Measurements from ENCODE around the gene POLN. TPM values are rescaled to one million over a fixed set of nuclear protein-coding genes. Genes with fewer than 3 reads are reported as not detected.

Gene POLN
- total RNA-seq, 1 experiment from 2014 or later: 2.4 TPM

DNA sequence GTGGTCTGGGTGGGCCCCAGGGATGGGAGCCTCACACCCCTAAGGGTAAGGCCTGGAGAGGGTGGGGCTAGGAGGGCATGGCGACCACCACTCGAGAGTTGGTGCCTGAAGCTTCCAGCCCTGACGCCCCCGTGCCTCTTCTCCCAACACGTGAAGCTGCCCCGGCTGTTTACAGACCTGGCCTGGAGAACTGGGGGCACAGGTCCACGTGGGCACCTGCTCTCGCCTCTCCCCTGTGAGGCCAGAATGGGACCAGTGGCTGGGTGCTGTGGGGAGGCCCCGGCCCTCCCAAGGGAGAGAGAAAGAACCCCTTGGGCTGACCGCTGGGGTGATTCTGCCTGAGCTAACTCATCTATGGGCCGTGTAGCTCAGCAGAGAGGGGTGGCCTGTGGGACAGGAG, 167.3 kb downstream of the POLN start:
- no peaks in the 10 kb centered on the region for H3K27me3 ChIP-seq (ENCODE audit: control insufficient read depth, insufficient read depth, low read length)
- H3K4me3 ChIP-seq (ENCODE audit: insufficient read depth, low read depth, low read length): no peak overlapping the region
- peak; percentile 53 for DNase-seq
- no peaks in the 10 kb centered on the region for H3K36me3 ChIP-seq (replicated peaks; ENCODE audit: control insufficient read depth, insufficient read depth, low read length)

DNA sequence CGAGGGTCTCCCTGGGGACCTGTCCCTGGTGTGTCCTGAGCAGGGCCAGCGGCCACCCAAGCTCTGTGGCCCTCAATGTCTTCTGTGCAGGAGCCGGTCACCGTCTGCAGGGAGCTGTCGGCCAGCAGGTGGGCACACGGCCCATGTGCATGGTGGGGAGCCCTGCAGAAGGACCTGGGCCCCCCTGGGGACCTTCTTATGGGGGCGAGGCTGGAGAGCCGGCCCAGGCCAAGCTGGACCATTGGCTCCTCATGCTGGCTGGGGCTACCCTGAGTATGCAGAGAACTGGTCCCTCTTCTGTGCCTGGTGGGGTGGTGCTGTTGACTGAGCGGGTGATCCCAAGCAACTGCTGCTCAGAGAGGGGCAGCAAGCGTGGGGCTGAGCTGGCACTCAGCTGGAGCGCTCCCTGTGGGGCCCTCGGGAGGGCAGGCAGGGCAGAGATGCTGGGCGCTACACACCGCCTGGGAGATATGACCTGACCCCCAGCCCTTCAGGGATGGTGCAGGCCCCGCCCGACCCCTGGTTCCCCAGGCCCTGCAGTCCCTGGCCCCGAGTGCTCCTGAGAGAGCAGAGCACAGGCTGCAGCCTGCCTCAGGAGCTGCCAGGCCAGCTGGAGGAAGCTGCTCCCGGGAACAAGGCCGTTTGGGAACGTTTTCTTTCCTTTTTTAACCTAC, 168.0 kb downstream of the POLN start:
- Histone ChIP-seq H3K4me3 (ENCODE audit: insufficient read depth, low read depth, low read length) (no peak overlapping the region), H3K36me3 (replicated peaks; ENCODE audit: control insufficient read depth, insufficient read depth, low read length) (no peaks in the 10 kb centered on the region), H3K27me3 (ENCODE audit: control insufficient read depth, insufficient read depth, low read length) (no peaks in the 10 kb centered on the region)
- peak; percentile 66 for DNase-seq

DNA sequence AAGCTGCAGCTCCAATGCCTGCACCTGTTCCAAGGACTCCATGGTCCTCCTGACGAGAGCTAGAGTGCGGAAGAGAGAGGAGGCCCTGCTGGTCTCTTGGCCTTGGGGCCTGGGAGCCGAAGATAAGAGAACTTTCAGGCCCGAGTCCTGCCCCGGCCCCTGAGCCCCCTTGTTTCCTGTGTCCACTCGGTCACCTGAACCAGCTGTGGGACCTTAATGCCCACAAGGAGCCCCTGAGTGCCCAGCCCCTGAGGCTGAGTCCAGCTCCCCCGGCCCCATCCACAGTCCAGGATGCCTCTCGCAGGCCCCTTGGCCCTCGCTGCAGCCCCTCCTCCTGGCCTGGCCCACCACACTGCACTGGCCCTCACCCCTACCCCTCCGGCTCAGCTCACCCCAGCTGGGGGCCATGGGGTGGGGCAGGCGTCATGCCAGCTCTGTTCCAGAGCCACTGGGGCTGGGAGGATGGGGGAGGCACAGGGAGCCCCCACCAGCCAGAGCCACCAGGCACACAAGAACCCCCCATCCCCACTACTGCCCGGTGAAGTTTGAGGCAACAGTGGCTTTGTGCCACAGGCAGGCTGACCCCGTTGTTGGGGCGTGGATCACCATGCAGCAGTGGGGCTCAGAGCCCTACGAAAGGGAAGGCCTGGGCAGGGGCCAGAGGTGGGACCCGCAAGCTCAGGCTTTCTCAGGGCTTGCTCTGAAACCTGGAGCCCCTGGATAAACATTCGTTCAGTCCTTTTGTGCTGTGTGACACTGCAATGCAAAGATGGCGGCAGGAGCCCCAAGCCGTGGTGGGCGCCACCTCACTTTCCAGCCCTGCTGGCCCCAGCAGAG, 168.7 kb downstream of the POLN start:
- Histone ChIP-seq H3K4me3 (ENCODE audit: insufficient read depth, low read depth, low read length) (no peak overlapping the region), H3K36me3 (replicated peaks; ENCODE audit: control insufficient read depth, insufficient read depth, low read length) (no peaks in the 10 kb centered on the region), H3K27me3 (ENCODE audit: control insufficient read depth, insufficient read depth, low read length) (no peaks in the 10 kb centered on the region)
- DNase-seq: peak; percentile 68

DNA sequence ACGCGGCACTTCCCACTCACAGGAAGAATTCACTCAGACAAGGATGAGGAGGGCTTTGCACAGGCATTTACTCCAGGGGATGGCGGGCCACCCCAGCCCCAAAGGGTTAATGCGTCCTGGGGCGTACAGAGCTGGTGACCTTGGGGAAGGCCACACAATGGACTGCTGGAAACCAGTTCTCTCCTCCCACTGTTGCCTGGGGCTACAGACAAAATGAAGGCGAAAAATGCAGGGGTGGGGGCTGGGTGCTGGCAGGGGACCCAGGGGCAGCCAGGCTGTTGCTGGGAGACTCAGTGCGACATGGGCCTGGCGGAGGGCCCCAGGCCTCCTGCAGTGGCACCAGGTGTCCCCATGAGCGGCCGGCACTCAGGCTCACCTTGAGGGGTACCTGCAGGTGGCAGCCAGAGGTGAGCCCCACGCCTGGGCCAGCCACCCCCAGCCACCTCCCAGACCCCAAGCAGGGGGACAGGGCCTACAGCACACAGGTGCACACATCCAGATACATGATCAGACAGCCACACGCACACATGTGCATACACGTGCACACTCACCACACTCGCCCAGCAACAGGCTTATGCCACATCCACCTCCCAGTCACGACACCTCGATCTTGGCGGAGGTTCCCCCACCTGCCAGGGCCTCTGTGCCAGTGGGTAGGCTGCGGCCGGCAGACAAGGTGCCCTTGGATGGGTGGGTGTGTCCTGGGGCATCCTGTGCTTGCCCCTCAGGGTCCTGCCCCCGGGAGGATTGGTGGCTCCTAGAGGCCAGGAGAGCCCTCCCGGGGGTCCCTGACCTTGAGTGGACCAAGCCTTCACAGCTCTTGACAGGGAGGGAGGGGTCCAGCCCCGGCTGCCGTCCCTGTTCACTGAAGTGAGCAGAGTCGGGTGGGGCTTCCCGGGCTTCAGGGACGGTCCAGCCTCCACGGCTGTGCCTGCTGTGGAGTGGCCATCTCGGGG, 169.7 kb downstream of the POLN start:
- Histone ChIP-seq H3K27me3 (ENCODE audit: control insufficient read depth, insufficient read depth, low read length) (no peaks in the 10 kb centered on the region), H3K36me3 (replicated peaks; ENCODE audit: control insufficient read depth, insufficient read depth, low read length) (no peaks in the 10 kb centered on the region), H3K4me3 (ENCODE audit: insufficient read depth, low read depth, low read length) (no peak overlapping the region)
- peak; percentile 78 for DNase-seq

DNA sequence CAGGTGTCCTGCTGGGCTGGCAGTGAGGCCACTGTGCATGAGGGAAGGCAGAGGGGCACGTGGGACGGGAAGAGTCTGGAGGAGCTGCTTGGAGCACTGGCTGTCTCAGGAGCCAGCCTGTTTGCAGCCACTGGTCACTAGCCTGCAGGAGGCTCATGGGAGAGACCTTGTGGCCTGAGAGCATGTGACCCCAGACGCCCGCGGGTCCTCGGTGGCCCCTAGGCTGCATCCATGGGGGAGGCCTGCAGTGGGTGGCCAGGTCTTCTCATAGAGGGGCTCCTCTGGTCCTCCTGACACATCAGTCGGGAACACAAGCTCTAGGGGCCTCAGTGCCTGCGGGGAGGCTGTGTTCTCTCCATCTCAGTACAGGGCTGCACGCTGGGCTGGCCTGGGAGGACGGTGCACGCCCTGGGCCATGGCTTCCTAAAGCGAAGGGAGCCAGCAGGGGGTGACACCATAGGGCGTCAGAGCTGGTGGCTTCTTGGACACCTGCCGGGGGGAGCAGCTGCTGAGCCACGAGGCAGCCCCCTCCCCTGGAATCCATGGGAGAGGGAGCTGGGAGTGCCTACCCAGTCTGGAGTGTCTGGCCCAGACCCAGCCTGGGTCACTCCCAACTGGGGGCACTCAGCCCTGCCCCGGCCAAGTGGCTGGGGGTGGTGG, 170.5 kb downstream of the POLN start:
- Histone ChIP-seq H3K4me3 (ENCODE audit: insufficient read depth, low read depth, low read length) (no peak overlapping the region), H3K36me3 (replicated peaks; ENCODE audit: control insufficient read depth, insufficient read depth, low read length) (no peaks in the 10 kb centered on the region), H3K27me3 (ENCODE audit: control insufficient read depth, insufficient read depth, low read length) (no peaks in the 10 kb centered on the region)
- peak; percentile 74 for DNase-seq

DNA sequence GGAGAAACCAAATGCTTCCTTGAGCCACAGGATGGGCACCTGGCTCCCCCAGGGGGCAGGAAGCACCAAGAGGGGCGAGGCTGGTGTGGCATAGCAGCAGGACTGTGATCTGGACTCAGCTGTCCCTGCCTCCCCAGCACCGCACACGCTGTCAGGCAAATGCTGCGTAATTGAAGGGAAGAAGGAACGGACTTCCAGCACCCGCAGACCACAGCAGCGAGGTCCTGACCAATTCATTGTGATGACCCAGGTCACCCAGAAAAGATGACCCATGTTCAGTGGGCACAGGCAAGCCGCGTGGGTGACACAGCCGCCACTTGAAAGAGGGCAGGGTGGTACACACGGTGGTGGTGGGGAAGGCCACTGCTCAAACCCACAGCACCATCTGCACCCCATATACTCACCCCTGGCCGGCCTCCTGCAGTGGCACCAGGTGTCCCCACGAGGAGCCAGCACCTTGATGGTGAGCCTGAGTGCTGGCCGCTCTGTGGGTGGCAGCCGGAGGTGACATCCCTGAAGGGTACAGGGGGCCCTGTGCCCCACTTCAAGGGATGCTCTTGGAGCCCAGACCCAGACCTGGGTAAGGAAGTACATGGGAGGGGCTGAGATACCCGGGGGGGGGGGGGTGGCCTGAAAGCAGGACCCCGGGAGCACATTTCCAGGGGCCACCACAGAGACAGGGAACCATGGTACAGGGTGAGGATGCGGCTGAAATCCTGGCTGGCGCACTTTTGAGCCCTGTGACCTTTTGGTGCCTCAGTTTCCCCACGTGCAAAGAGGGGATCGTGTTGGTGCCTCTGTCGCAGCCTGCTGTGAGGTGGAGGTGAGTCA, 171.3 kb downstream of the POLN start:
- H3K36me3 ChIP-seq (replicated peaks; ENCODE audit: control insufficient read depth, insufficient read depth, low read length): no peaks in the 10 kb centered on the region
- H3K4me3 ChIP-seq (ENCODE audit: insufficient read depth, low read depth, low read length): no peak overlapping the region
- peak; percentile 64 for DNase-seq
- H3K27me3 ChIP-seq (ENCODE audit: control insufficient read depth, insufficient read depth, low read length): no peaks in the 10 kb centered on the region

DNA sequence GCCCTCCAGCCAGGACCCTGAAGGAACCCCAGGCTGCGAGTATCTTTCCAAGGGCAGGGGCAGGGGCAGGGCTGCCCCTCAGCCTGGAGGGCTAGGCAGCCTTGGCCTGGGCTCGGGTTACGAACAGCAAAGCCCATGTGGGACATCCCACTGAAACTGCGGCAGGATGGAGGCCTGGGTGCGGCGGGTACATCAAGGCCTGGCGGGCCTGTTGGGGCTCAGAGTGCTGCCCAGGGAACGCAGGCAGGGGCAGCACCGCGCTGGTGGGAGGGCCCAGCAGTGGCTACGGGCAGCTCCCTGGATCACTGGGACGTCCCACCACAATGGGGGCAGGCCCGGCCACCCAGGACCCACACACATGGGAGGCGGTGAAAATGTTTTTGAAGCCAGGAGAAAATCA, 171.9 kb downstream of the POLN start:
- peak; percentile 81 for DNase-seq
- H3K27me3 ChIP-seq (ENCODE audit: control insufficient read depth, insufficient read depth, low read length): no peaks in the 10 kb centered on the region
- H3K36me3 ChIP-seq (replicated peaks; ENCODE audit: control insufficient read depth, insufficient read depth, low read length): no peaks in the 10 kb centered on the region
- no peak overlapping the region for H3K4me3 ChIP-seq (ENCODE audit: insufficient read depth, low read depth, low read length)

DNA sequence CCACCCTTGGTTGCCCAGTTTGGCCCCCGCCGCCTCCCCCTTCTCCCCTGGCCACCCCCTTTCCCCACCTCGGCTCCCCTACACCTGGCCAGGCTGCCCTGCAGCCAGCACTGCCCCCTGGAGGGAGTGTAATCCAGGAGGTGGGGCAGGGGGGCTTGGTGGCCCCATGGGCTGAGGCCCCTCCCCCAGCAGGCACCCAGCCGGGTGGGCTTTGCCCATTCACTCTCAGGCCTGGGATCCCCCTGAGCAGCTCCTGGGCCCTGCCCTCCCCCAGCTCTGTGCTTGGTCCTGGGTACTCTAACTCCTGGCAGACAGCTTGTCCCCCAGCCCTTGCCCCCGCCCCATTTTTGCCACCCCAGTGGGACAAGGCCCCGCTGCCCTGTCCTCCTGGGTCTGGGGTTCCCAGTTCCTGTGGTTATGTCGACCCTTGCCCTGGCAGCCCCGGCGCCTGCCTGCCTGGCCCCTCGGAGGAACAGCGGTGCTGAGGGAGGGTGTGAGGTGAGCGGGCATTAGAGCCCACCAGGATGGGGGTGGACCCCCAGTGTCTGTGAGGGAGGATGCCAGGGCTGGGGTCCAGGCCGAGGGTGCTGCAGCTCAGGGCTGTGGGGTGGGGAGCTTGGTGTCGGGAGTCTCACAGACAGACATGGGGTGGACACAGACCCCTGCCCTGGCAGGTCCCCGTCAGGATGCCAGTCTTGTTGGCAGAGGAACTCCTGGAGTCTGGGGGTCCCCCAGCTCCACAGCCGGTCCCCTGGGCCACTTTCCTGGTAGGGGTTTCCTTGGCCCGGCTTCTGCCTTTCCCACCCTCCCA, 172.6 kb downstream of the POLN start:
- peak; percentile 86 for DNase-seq
- Histone ChIP-seq H3K27me3 (ENCODE audit: control insufficient read depth, insufficient read depth, low read length) (no peaks in the 10 kb centered on the region), H3K36me3 (replicated peaks; ENCODE audit: control insufficient read depth, insufficient read depth, low read length) (no peaks in the 10 kb centered on the region), H3K4me3 (ENCODE audit: insufficient read depth, low read depth, low read length) (no peak overlapping the region)

DNA sequence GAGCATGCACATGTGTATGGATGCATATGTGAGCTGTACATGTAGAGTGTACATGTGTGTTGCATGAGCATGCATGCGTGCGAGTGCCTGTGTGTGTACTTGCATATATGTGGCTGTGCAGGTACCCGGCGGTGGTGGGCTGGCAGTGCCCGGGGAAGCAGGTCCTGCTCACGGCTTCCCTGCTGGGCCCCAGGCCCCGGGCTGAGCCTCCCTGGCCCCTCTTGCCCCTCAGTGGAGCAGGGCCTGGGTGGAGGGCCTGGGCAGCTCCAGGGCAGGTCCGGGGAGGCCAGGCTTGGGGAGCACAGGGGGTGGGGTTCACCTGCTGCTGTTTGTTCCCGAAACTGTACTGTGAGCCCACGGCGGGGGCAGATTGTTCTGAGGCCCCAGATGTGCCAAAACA, 173.4 kb downstream of the POLN start:
- H3K36me3 ChIP-seq (replicated peaks; ENCODE audit: control insufficient read depth, insufficient read depth, low read length): no peaks in the 10 kb centered on the region
- peak; percentile 73 for DNase-seq
- no peak overlapping the region for H3K4me3 ChIP-seq (ENCODE audit: insufficient read depth, low read depth, low read length)
- no peaks in the 10 kb centered on the region for H3K27me3 ChIP-seq (ENCODE audit: control insufficient read depth, insufficient read depth, low read length)

DNA sequence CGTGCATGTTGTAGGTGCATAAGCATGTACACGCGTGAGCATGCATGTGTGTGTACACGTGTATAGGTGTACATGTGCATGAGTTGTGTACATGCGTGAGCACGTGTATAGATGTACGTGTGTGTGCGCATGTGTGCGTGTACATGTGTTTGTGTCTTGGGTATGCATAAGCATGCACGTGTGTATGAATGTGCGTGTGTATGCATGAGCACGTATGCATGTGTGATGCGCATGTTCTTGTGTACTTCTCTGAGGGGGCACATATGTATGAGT, 173.8 kb downstream of the POLN start:
- no peaks in the 10 kb centered on the region for H3K36me3 ChIP-seq (replicated peaks; ENCODE audit: control insufficient read depth, insufficient read depth, low read length)
- no peak overlapping the region for H3K4me3 ChIP-seq (ENCODE audit: insufficient read depth, low read depth, low read length)
- DNase-seq: no peak
- no peaks in the 10 kb centered on the region for H3K27me3 ChIP-seq (ENCODE audit: control insufficient read depth, insufficient read depth, low read length)

DNA sequence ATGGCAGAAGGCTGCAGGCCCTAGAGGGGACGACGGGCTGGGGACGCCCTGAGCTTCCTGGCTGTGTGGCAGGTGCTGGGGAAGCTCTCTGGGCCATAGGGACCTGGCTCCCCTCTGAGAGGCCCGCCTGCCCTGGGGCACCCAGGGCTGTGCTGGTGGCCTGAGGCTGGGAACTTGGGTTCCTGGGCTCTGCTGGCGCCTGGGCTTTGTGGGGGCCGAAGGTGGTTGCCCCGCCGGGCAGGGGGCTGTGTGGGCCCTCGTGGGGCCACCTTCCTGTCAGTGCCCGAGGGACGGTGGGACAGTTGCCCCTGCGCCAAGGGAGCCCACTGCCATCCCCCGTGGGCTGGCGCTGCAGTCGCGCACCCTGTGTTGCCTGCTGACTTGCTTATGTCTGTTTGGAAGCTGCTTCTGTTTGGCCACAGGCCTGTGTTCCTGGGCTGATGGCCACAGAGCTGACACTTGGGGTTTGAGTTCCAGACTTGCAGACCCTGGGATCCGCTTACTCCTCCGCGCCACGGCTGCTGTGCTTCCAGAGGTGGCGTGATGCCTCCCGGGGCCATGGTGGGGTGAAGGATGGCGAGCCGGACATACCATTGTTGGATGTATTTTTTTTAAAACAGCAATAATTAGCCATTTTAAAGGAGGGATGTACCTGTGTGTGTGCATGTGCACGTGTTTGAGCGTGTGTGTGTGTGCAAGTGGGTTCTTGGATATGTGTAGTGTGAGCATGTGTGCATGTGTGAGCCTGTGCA, 174.3 kb downstream of the POLN start:
- no peak overlapping the region for H3K4me3 ChIP-seq (ENCODE audit: insufficient read depth, low read depth, low read length)
- DNase-seq: peak; percentile 72
- H3K27me3 ChIP-seq (ENCODE audit: control insufficient read depth, insufficient read depth, low read length): no peaks in the 10 kb centered on the region
- no peaks in the 10 kb centered on the region for H3K36me3 ChIP-seq (replicated peaks; ENCODE audit: control insufficient read depth, insufficient read depth, low read length)

DNA sequence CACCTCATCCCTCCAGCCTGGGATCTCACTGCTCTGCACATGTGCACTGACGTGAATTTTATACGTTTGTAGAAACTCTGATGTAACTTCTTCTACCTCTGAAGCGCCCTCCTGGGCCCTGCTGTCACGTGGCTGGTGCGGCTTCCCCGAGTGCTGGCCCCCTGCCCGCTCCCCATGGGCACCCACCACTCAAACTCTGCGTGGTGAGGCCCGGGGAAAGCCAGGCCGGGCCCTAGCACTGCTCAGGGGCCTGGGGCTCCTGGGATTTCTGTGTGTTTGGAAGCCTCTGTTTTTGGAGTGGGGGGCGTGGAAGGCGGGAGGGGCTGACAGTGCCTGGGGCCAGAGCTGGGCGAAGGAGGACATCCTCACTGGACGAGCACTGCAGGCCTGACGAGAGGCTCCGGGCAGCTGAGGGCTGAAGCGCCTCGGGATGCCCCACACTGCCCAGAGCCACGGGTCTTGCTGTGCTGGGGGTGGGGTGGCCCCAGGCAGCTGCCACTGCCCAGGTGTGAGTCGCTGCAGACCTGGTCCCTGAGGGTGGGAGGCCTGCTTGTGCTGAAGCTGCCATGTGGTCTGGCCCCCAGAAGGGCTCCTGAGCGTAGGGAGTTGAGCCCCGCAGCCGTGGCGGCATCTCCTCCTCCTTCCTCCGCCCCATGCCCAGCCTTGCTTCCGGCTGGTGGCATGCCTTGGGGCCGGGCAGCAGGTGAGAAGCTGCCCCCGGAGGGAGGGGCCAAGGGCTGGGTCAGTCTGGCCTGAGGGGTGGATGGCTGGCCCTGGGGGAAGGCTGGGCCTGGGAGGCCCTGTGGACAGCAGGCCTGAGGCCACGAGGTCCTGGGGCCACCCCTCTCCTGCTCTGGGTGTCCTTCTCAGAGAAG, 175.1 kb downstream of the POLN start:
- Histone ChIP-seq H3K36me3 (replicated peaks; ENCODE audit: control insufficient read depth, insufficient read depth, low read length) (no peaks in the 10 kb centered on the region), H3K27me3 (ENCODE audit: control insufficient read depth, insufficient read depth, low read length) (no peaks in the 10 kb centered on the region), H3K4me3 (ENCODE audit: insufficient read depth, low read depth, low read length) (no peak overlapping the region)
- DNase-seq: no peak

Measured in H7 (cell line).